Fibroblast of peridontal ligament (primary cell): ENCODE measurements around the gene NCAPG2.

ENCODE experiments used
- DNase-seq: peaks from one replicate; pipeline ENCODE4 v3.0.0-alpha.2; 2010; ENCODE audit errors: extremely low read depth

Gene NCAPG2, protein sequence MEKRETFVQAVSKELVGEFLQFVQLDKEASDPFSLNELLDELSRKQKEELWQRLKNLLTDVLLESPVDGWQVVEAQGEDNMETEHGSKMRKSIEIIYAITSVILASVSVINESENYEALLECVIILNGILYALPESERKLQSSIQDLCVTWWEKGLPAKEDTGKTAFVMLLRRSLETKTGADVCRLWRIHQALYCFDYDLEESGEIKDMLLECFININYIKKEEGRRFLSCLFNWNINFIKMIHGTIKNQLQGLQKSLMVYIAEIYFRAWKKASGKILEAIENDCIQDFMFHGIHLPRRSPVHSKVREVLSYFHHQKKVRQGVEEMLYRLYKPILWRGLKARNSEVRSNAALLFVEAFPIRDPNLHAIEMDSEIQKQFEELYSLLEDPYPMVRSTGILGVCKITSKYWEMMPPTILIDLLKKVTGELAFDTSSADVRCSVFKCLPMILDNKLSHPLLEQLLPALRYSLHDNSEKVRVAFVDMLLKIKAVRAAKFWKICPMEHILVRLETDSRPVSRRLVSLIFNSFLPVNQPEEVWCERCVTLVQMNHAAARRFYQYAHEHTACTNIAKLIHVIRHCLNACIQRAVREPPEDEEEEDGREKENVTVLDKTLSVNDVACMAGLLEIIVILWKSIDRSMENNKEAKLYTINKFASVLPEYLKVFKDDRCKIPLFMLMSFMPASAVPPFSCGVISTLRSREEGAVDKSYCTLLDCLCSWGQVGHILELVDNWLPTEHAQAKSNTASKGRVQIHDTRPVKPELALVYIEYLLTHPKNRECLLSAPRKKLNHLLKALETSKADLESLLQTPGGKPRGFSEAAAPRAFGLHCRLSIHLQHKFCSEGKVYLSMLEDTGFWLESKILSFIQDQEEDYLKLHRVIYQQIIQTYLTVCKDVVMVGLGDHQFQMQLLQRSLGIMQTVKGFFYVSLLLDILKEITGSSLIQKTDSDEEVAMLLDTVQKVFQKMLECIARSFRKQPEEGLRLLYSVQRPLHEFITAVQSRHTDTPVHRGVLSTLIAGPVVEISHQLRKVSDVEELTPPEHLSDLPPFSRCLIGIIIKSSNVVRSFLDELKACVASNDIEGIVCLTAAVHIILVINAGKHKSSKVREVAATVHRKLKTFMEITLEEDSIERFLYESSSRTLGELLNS

DNA sequence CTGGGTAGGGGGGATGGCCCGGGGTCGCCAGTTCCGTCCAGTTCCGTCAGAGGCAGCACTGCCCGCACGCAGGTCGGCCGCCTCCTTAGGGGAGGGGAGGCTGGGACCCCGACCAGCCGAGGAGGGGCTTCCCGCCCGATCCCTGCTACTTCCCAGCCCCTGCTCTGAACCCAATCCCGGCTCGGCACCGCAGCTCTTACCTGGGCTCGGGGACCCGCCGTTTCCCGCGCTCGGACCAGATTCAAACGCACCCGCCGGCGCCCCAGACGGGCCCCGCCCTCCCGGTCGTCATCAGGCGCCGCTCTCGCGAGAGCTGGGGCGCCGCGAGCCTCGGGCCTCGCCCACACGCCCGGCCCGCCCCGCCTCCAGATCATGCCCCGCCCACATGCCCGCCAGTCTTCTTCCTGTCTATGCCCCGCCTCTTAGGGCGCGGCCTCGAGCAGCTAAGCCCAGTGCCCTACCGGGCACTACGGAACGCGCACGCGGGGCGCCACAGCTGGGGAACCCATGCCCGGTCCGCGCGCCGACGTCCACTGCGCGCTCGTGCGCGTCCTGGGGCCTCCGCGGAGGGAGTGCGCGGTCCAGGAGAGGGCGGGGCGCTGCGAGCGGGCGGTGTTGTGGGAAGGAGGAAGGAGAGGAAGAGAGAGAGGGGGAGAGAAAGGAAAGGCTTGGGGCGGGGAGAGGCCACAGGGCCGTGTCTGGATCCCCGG lies at the start of gene NCAPG2:
Gene NCAPG2, minus strand, starts transcription at position 281 of the 710 bp plus-strand sequence. CDS start 2,905 bp downstream, outside the sequence.
- DNase-seq, result peak; percentile 96

DNA sequence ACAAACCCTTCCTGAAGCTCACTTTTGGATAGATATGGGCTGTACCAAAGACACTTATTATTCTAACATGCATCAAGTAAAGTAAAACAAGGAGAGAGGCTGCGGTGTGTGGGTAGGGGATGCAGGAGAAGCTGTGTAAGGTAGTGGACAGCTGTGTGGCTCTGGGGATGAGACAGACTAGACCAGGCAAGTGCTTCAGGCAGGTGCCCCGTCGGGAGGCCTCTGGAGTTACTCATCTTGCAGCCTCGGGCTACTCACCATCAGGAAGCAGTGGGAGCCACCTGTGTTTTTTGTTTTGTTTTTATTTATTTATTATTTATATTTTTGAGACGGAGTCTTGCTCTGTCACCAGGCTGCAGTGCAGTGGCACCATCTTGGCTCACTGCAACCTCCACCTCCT lies 49.3 kb upstream of the NCAPG2 start:
- no peak for DNase-seq

- DNase-seq, result no peak
Observed at GRCh38 chr7:158751751-158752150, 47.1 kb upstream of the NCAPG2 start.

DNA sequence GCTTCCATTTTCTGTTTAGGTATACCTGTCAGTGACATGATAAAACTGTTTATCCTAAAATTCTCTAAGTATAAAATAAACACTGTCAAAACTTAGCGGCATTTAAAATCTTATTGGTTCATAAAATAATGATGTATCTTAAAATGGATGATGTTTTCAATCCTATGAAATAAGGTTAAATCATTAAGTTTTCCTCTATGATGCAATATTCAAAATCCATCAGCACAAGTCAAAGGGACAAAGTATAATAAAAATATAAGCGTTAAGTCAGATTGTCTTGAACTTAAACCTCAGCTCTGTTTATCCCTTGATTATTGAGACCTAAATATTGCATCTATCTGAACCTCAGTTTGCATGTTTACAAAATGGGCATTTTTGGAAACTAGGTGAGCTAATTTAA lies 46.6 kb upstream of the NCAPG2 start:
- no peak for DNase-seq

DNA sequence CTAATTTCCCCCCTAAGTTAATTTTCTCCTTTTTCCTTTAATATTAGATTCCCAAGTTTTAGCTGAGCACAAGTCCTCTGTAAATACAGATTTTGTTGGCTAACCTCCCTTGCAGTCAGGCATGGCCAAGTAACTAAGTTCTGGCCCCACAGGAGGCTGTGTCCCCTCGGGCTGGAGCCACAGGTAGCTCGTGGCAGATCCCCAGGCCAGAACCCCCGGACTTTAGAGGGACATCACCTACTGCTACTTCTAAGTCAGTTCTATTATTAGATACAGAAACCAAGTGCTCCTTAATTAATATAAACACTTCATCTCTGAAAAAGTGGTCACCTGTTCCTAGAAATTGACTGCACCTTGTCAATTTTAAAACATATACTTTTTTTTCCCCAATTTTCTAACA lies 46.1 kb upstream of the NCAPG2 start:
- no peak for DNase-seq

DNA sequence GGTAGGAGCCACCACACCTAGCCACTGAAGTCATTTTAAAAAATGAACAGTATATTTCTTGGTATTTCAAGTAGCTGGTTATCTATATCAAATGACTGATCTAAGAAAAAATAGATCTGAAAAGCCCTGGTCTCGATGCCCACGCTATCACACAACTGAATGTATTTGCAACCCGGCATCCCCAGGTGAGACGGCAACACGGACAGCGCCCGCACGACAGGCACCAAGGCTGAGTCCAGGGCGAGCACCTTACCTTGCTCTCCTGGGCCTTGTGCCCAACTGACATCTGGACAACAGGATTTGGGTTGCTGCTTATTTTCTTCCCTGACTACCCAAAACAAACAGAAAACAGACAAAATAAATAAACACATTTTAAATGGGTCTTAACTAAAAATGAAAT lies 44.8 kb upstream of the NCAPG2 start:
- DNase-seq, result no peak

- DNase-seq, result no peak
Observed at GRCh38 chr7:158748335-158748734, 43.7 kb upstream of the NCAPG2 start.

DNA sequence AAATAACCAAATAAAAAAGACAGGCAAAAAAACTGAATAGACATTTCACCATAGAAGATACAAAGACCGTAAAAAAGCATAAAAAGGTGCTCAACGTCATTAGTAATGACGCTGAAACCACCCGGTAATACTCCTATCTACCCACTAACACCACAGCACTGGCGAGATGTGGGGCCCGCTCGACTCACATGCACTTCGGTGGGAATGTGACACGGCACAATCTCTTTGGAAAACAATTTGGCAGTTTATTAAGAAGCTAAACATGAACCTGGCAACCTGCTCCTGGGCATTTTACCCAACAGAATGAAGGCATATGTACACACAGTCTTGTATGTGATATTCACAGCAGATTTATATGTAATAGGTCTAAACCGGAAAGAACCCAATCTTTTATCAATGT lies 42.8 kb upstream of the NCAPG2 start:
- DNase-seq, result no peak

- no peak for DNase-seq
Observed at GRCh38 chr7:158746957-158747356, 42.4 kb upstream of the NCAPG2 start.

- no peak for DNase-seq
Observed at GRCh38 chr7:158745057-158745715, 40.6 kb upstream of the NCAPG2 start.

DNA sequence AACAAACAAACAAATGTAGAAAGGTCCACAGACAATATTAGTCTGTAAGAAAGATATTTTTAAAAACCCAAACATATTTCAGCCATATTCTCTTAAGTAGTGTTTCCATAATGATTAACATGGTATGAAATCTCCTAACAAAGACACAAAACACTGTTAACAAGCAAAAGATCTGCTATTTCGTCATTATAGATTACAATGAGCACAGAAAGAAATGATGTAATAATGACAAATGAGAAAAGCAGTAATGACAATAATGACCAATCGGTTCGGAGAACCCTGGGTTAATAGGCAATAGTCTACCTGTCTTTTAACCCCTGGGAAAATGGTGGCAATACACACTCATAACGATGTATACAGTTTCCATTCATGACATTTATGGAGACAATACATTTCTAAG lies 39.5 kb upstream of the NCAPG2 start:
- DNase-seq, result no peak

- no peak for DNase-seq
Observed at GRCh38 chr7:158743219-158743618, 38.6 kb upstream of the NCAPG2 start.

DNA sequence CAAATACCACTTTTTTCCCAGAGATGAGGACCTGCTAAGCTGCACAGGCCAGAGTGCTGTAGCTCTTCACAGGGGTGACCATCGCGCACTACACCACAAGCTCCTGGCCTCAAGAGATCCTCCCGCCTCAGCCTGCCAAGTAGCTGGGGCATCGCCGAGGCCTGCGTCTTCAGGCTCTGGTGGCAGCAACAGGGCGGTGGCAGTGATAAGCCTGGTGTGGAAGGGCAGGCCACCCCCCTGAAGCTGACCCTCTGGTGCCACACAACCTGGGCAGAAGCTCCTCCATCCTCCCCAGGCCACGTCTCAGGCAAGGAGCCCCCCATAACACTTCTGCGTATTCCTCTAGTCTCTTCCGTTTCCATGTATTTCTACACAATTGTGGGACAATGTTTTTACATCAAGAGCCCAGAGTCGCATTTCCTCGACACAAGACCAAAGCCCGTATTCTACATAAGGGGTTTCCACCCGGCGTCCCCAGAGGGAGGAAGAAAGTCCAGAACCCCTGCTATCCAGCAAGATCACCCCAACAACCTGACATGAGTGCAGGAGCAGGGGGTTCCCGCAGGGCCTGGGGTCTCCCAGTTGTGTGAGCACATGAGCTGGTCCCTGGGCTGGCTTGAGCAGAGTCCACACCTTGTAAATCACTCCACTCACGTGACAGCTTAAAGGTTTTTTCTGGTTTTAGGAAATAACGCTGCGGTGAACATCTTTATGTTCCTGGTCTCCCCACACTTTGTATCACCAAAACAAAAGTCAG lies 37.6 kb upstream of the NCAPG2 start:
- DNase-seq, result no peak

- no peak for DNase-seq
Observed at GRCh38 chr7:158741294-158741666, 36.7 kb upstream of the NCAPG2 start.

DNA sequence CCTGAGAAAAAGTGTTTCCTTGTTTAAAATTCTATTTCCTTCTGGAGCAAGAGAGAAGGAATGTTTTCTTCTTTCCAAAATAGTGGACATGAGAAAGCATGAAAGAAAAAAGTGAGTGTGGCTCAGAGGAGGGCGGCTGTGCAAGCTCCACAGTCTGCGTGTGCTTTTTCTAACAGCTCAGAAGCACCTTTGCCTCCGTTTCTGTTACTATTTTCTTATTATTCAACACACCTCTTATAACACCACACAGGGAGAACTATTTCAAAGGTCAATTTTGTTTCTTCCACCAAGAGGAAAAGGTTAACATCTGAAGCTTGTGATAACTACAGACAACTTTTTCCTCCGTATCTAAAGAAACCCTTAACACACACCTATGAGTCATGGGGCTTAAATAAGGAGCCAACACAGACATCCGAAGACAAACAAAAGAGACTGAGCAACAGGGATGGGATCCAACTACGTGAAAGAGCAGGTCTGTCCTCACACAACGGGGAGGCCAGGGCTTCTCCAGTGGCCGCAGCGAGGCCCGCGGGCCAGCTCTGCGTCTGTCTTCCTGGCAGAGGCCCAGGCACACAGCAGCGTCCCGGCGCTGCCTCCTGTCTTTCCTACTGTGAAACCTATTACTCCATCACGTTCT lies 36.2 kb upstream of the NCAPG2 start:
- DNase-seq, result peak; percentile 50

DNA sequence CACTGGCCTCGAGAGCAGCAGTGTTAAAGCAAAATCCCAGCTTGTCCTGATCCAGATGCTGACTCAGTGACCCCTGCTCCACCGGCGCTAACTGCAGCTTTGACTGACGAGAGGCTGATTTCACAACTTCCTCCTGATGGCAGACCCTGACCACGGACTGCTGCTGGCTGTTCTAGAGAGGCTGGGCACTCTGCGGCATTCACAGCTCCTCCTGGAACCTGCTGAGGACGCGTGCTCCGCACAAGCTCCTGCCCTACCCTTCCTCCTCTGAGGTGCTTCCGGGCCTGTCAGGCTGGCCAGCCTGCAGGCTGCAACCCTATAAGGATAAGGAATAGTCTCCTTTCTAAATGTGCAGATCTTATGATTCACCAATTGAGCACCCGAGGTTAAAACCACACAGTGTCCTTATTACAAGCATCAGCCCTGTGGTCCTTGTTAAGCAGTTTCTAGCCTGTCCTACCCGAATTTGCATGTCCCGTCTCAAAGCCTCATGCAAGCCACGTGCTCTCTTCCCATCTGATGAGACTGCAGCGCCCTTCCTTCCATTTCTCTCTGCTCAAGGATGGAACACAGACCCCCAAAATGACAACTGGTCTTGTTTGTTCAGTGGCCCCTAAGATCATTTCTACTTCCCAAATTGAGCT lies 35.5 kb upstream of the NCAPG2 start:
- DNase-seq, result peak; percentile 67

GRCh38 chr7:158738841-158739240 lies 34.2 kb upstream of the NCAPG2 start:
- DNase-seq, result no peak

DNA sequence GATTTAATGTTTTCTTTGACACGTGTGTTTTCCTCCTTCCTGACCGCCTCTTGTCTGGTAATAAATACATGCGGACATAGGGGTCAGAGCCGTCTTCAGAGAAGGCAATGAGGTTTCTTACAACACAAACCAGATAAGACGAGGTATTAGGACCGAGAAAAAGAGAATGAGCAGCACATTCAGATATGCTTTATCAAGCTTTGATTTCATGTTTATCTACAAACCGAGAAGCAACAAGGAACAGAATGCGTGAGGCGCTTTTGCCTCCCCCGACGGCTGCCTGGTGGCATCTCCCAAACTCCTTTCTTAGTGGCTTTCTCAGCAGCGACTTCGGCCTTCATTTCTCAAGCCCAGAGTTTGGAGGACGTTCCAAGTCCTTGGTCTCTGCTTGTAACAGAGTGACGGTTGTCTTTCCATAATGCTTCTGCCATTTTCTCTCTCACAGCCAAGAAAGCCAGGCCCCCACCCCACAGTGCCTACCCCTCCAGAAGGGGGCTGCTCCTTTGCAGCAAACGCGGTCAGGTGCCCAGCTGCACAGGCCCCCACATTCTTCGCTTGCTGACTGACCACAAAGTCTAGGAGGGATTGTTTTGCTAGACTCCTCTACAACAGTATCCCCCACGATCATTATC lies 32.6 kb upstream of the NCAPG2 start:
- no peak for DNase-seq

GRCh38 chr7:158735935-158736334 lies 31.3 kb upstream of the NCAPG2 start:
- DNase-seq, result no peak
